PC-9 (cell line): ENCODE measurements around the gene APOC4. TPM values are rescaled to one million over a fixed set of nuclear protein-coding genes. Genes with fewer than 3 reads are reported as not detected.

Source experiments
- BruUV-seq: library from RNA; stranded (reverse); fragments of 400-500 nt; replicated peaks from 2 replicates; lab custom pipeline; 2021; lab: Mats Ljungman, UMichigan
- CTCF ChIA-PET: fragments of 300-600 bp; sonication (Branson Sonifier 250); formaldehyde crosslinking; loops from one replicate; lab custom pipeline; 2022; ENCODE audit warnings: antibody characterized with exemption; lab: Charles Lee
- POLR2A ChIA-PET: fragments of 300-600 bp; sonication (Branson Sonifier 250); formaldehyde crosslinking; loops from one replicate; lab custom pipeline; 2022; ENCODE audit warnings: antibody characterized with exemption; ENCODE audit not compliant: unreplicated experiment; lab: Charles Lee
- DNase-seq, 2 experiments: peaks; one replicate each; pipeline versions ENCODE4 v3.0.0 to v3.0.0-alpha.2; 2015 to 2022; ENCODE audit warnings: mixed read lengths in 1 of 2
- H2AFZ ChIP-seq: fragments of 200-600 bp; sonication (generic); 2 replicates; pipeline ENCODE4 v1.8.1; 2017; ENCODE audit warnings: antibody characterized with exemption
- H3F3A ChIP-seq: fragments of 200-600 bp; sonication (generic); 2 replicates; pipeline ENCODE4 v1.8.1; 2017; ENCODE audit warnings: antibody characterized with exemption, mild to moderate bottlenecking, low read depth; ENCODE audit not compliant: insufficient read depth
- H3K27ac ChIP-seq: fragments of 200-600 bp; sonication (generic); 2 replicates; pipeline ENCODE4 v1.6.1; 2016; ENCODE audit warnings: mixed run types
- H3K27me3 ChIP-seq: fragments of 200-600 bp; sonication (generic); 2 replicates; pipeline ENCODE4 v1.6.1; 2016; ENCODE audit warnings: low read depth, mixed run types; ENCODE audit not compliant: insufficient read depth
- H3K36me3 ChIP-seq: fragments of 200-600 bp; sonication (generic); 2 replicates; pipeline ENCODE4 v1.6.1; 2016; ENCODE audit warnings: low read depth, mixed run types
- H3K4me1 ChIP-seq: fragments of 200-600 bp; sonication (generic); replicated peaks from 2 replicates; pipeline ENCODE4 v1.6.1; 2016; ENCODE audit warnings: mixed run types; ENCODE audit not compliant: insufficient read depth
- H3K4me2 ChIP-seq: fragments of 200-600 bp; sonication (generic); 2 replicates; pipeline ENCODE4 v1.6.1; 2017; ENCODE audit warnings: mixed run types
- H3K4me3 ChIP-seq: fragments of 200-600 bp; sonication (generic); 2 replicates; pipeline ENCODE4 v1.6.1; 2016; ENCODE audit warnings: mixed run types
- H3K79me2 ChIP-seq: fragments of 200-600 bp; sonication (generic); 2 replicates; pipeline ENCODE4 v1.6.1; 2017; ENCODE audit warnings: low read depth, mixed run types
- H3K9me2 ChIP-seq: fragments of 200-600 bp; sonication (generic); 2 replicates; pipeline ENCODE4 v1.8.1; 2017; ENCODE audit warnings: mild to moderate bottlenecking; ENCODE audit not compliant: insufficient read depth
- H3K9me3 ChIP-seq: fragments of 200-600 bp; sonication (generic); 2 replicates; pipeline ENCODE4 v1.8.1; 2016; ENCODE audit warnings: low read depth; ENCODE audit not compliant: insufficient read depth
- H4K20me1 ChIP-seq: fragments of 200-600 bp; sonication (generic); 2 replicates; pipeline ENCODE4 v1.8.1; 2017; ENCODE audit not compliant: insufficient read depth
- EZH2 ChIP-seq: fragments of 200-600 bp; sonication (generic); IDR thresholded peaks from 2 replicates; pipeline ENCODE4 v1.8.0; 2017; ENCODE audit warnings: antibody characterized with exemption, low read depth
- intact Hi-C: fragments of 100-400 bp; cut with micrococcal nuclease; formaldehyde crosslinking; loops from one replicate; pipeline ENCODE4 v1.10.0; 2022; ENCODE audit not compliant: unreplicated experiment
- total RNA-seq: library from RNA; stranded (reverse); gene quantifications from 2 replicates; pipeline ENCODE4 v1.2.3, GENCODE V29; 2021
- TF ChIP-seq, protein P1 (sequence below): fragments of 200-600 bp; sonication (generic); conservative IDR thresholded peaks from 2 replicates; pipeline ENCODE4 v1.6.1; 2017; ENCODE audit warnings: mixed run types, antibody characterized with exemption, mild to moderate bottlenecking, moderate library complexity

APOC4 gene
- total RNA-seq, 1 experiment from 2014 or later: not detected

DNA sequence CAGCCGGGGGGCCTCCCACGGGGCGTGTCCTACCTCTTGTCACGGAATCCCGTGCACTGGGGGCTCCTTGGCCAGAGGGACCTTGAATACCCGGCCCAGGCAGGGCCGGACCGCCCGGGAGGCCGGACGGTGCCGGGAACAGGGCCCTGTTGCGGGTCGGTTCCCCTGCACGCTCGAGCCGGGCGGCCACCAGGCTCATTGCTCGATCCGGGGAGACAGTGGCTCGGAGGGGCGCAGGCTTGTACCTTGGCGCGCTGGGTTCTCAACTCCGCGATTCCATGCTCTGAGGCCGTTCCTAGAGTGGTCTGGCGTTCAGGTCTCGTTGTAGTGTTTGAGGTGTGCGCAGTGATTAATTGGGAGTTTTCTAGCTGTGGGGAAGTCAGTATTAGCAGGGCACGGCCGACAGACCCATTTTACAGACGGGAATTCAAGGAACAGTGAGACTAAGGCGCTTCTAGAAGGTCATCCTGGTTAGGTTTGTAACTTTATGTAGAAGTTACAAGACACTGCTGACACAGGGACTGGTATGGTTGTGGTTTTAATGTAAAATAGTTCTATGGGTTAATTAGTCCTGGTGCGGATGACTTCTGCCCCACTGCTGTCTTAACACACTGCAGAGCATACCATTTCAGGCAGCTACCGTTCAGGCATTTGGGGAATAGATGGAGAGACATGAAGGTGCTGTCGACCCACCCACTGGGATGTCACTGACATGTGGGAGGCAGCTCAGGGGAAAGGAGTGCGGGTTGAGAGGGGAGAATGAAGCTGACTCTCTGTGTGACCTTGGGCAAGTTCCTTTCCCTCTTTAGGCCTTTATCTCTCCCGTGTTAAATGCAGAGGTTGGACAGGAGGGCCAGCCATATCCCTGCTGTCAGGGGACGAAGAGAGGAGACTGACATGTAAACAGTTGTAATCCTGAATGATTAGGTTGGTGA is 13.7 kb downstream of the APOC4 start:
- intact Hi-C loops: loop anchor here (1.0 to 10.0 kb wide), 4 partner anchors 49 to 381 kb away; partner anchors contain the start of genes CBLC and NECTIN2
- Histone ChIP-seq H3K27me3 (no peaks in the 10 kb centered on the region), H4K20me1 (peaks cover 53% of the 10 kb centered on the region), H3K27ac (no peak overlapping the region), H3K4me1 (peaks cover 20% of the 10 kb centered on the region), H3K4me2 (peak overlapping the region; percentile 96), H3K36me3 (peaks cover 5% of the 10 kb centered on the region; the same call in 1 of the 2 replicates), H3F3A (peaks cover 16% of the 10 kb centered on the region; the same call in 1 of the 2 replicates), H3K79me2 (peaks cover 66% of the 10 kb centered on the region), H3K9me3 (no peaks in the 10 kb centered on the region), H3K4me3 (peak overlapping the region; percentile 89), H2AFZ (peak overlapping the region; percentile 85), H3K9me2 (no peaks in the 10 kb centered on the region)
- BruUV-seq: TSS peak; percentile 47
- CTCF ChIA-PET: no interaction called here
- no peak for DNase-seq
- TF ChIP-seq, protein P1, sequence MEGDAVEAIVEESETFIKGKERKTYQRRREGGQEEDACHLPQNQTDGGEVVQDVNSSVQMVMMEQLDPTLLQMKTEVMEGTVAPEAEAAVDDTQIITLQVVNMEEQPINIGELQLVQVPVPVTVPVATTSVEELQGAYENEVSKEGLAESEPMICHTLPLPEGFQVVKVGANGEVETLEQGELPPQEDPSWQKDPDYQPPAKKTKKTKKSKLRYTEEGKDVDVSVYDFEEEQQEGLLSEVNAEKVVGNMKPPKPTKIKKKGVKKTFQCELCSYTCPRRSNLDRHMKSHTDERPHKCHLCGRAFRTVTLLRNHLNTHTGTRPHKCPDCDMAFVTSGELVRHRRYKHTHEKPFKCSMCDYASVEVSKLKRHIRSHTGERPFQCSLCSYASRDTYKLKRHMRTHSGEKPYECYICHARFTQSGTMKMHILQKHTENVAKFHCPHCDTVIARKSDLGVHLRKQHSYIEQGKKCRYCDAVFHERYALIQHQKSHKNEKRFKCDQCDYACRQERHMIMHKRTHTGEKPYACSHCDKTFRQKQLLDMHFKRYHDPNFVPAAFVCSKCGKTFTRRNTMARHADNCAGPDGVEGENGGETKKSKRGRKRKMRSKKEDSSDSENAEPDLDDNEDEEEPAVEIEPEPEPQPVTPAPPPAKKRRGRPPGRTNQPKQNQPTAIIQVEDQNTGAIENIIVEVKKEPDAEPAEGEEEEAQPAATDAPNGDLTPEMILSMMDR: no peak
- TF ChIP-seq EZH2: no peak
- POLR2A ChIA-PET: interaction anchor here (0.6 to 1.0 kb wide), 2 partner anchors 79 to 512 kb away, joined by 4 to 8 read pairs; no protein-coding TSS in a partner anchor

DNA sequence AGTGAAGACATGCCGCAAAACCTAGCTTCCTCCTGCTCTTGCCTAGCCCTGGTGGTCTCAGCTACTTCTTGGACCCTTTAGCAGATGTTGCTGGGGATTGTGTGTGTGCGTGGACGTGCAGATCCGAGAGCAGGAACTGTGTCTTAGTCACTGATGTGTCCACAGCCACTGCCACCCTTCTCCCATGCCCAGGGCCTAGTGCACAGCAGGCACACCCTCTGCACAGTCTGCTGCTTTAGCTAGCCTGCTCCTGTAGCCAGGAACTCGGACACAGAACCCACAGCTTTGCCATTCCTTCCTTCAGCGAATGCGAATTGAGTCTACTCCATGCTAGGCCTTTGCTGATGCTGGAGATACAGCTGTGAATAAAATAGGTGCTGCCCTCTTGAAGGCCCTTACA is 15.5 kb downstream of the APOC4 start:
- Histone ChIP-seq H3K4me2 (peak overlapping the region; percentile 96), H3K9me2 (no peaks in the 10 kb centered on the region), H3K9me3 (no peaks in the 10 kb centered on the region), H3F3A (peaks cover 10% of the 10 kb centered on the region; the same call in 1 of the 2 replicates), H3K79me2 (peaks cover 70% of the 10 kb centered on the region), H3K4me1 (peaks cover 20% of the 10 kb centered on the region), H3K36me3 (peaks cover 5% of the 10 kb centered on the region; the same call in 1 of the 2 replicates), H3K27me3 (no peaks in the 10 kb centered on the region), H3K27ac (no peak overlapping the region), H4K20me1 (peaks cover 61% of the 10 kb centered on the region), H3K4me3 (no peak overlapping the region), H2AFZ (no peak overlapping the region)
- no peak for DNase-seq
- intact Hi-C loops: loop anchor here (10.0 kb wide), 2 partner anchors 183 to 383 kb away; partner anchors contain the start of gene CBLC
- POLR2A ChIA-PET: no interaction called here
- no TSS peak for BruUV-seq
- TF ChIP-seq, protein P1: no peak
- TF ChIP-seq EZH2: no peak
- CTCF ChIA-PET: interaction anchor here (0.6 kb wide), 1 partner anchor 79 kb away, joined by 3 read pairs; no protein-coding TSS in a partner anchor

DNA sequence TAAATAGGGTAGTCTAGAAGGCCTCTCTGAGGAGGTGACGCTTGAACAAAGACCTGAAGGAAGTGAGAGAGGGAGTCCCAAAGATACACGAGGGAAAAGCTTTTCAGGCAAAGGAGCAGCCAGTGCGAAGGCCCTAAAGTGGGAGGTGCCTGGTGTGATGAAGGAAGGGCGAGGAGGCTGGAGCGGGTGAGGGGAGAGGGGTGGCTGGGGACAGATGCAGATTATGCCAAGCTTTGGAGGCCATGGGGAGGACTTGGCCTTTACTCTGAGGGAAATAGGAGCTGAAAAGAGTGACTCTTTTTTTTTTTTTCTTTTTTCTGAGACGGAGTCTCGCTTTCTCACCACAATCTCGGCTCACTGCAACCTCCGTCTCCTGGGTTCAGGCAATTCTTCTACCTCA is 16.1 kb downstream of the APOC4 start:
- H2AFZ ChIP-seq: no peak overlapping the region
- no peak for DNase-seq
- no peak for TF ChIP-seq EZH2
- TF ChIP-seq, protein P1: no peak
- no peak overlapping the region for H3K4me3 ChIP-seq
- ChIA-PET POLR2A (interaction anchor here (0.7 kb wide), 1 partner anchor 727 kb away, joined by 4 read pairs; no protein-coding TSS in a partner anchor), CTCF (interaction anchor here (0.6 kb wide), 1 partner anchor 284 kb away, joined by 9 read pairs; no protein-coding TSS in a partner anchor)
- H3K27ac ChIP-seq: no peak overlapping the region
- H3K36me3 ChIP-seq: peaks cover 5% of the 10 kb centered on the region; the same call in 1 of the 2 replicates
- H3K4me1 ChIP-seq: peaks cover 20% of the 10 kb centered on the region
- intact Hi-C loops: loop anchor here (10.0 kb wide), 2 partner anchors 183 to 383 kb away; partner anchors contain the start of gene CBLC
- no peak overlapping the region for H3K4me2 ChIP-seq
- H3F3A ChIP-seq: peaks cover 10% of the 10 kb centered on the region; the same call in 1 of the 2 replicates
- H3K79me2 ChIP-seq: peaks cover 70% of the 10 kb centered on the region
- H4K20me1 ChIP-seq: peaks cover 61% of the 10 kb centered on the region
- no peaks in the 10 kb centered on the region for H3K9me3 ChIP-seq
- no peaks in the 10 kb centered on the region for H3K27me3 ChIP-seq
- BruUV-seq: no TSS peak
- no peaks in the 10 kb centered on the region for H3K9me2 ChIP-seq
